NCI-H526 (cell line): Measurements from ENCODE around the gene KIF19.

ENCODE experiments used
- DNase-seq, 2 experiments: peaks; one replicate each; lab custom pipeline; 2025; lab: John Stamatoyannopoulos, UW

The KIF19 gene

DNA sequence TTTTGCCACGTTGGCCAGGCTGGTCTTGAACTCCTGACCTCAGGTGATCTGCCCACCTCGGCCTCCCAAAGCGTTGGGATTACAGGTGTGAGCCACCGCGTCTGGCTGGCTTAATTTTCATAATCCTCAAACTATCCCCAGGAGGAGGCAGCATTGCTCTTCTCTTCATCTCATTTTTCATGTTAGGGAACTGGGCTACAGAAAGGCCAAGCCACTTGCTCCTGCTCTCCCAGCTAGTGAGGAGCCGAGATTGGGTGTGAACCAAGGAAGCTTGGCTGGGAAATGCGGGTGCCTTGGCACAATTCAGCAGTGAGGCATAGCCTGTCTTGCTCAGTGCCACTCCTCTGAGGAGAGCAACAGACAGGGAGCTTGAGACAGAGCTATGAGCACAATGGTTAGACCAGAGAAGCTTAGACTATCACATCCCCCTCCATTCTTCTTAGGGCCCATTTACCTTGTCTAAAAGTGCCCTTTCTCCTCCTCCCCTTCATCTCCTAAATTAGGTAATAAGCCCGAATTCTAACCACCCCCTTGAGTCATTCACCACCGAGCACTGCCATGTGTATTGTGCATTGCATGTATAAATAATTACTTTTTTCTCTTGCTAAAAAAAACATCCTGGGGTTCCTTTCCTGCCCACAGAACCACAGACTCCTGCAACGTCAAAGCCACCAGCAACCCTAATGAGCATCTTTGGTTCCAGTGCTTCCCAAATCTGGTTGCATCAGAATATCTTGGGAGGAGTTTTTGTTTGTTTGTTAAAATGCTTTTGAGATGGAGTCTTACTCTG lies 20.0 kb upstream of the KIF19 start:
- DNase-seq = peak in 1 of 2 experiments; percentile 29

DNA sequence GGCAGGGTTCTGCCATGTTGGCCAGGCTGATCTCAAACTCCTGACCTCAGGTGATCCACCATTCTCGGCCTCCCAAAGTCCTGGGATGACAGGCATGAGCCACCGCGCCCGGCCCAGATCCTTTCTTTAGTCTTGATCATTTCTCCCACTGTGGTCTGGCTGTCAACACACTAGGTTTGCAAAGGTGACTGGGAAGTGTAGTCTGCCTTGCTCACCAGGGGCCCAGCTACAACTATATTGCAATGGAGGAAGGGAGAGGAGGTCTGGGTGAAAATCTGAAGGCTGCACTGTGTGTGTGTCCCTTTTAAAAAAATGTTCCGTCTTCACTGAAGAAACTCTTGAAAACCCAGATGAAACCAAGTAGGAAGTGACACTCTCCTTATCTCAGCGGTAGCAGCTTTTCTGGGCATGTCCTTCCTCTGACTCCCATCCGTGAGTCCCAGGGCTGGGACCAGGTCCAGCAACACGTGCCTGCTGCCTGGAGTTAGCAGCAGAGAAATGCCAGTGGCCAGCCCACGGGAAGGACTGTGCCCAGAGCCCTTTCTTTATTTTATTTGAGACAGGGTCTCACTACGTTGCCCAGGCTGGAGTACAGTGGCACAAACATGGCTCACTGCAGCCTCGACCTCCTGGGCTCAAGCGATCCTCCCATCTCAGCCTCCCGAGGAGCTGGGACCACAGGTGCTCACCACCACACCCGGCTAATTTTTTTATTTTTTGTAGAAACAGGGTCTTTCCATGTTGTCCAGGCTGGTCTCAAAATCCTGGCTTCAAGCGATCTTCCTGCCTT lies 17.8 kb upstream of the KIF19 start:
- DNase-seq = no peak

DNA sequence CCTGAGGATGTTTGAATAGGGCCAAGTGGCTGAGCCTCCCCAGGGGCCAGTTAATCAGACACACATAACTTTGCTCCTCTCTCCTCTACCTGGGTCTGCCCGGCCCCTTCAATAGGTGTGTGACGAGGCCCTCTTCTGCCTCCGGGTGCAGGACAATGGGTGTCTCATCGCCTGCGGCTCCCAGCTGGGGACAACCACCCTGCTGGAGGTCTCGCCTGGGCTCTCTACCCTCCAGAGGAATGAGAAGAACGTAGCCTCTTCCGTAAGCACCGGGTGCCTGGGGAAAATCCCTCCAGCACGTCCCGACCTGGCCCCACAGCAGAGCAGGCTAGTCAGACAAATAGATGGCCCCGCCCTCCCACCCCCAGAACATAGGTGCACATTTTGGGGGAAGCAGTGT lies 16.1 kb upstream of the KIF19 start:
- DNase-seq = no peak

DNA sequence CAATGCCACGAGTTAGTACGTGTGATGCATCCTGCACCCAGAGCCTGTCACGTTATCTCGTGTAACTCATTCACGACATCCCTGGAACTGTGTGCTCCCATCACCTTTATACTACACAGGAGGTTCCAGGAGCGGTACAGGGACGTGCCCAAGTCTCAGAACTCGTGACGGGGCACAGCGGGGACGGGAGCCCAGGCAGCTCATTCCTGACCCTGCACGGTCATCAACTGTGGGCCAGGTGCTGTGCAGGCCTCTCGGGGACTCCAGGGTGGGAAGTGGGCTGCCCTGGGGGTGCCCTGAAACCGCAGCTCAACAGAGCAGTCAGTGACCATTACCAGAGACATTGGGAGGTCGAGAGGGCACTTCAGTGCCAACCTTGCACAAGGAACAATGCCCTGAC lies 11.1 kb upstream of the KIF19 start:
- no peak for DNase-seq

DNA sequence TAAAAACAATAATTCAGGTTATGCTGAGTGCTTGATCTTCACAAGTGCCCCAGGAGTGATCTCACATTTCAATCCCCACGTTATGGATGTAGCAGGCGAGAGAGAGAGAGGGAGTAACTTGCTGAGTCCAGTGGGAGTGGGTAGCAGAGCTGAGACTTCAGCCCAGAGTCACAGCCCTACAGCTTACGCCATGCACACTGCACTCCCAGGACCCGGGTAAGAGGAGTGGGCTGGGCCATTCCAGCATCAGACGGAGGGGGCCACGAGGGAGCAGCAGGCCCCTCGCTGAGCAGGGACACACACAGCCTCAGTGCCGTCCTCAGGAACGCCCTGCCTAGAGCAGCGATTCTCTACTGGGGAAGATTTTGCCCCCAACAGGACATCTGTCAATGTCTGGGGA lies 9.8 kb upstream of the KIF19 start:
- DNase-seq = no peak

DNA sequence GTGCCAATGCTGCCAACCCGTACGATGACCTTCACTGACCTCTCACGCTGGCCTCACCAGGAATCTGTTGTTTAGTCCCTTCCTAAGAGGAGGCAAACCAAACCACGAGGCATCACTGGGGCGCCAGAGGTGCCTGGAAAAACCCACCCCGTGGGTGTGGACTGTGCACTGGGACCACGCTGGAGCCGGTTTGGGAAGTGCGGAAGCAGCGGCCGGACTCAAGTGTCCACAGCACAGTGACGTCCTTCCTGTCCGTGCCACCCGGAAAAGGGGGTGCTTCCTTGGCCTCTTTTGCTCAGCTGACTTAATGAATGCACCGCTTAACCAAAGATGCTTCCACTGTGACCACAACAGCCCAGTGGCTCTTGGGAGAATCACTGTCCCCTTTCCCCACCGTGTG lies 9.0 kb upstream of the KIF19 start:
- no peak for DNase-seq

DNA sequence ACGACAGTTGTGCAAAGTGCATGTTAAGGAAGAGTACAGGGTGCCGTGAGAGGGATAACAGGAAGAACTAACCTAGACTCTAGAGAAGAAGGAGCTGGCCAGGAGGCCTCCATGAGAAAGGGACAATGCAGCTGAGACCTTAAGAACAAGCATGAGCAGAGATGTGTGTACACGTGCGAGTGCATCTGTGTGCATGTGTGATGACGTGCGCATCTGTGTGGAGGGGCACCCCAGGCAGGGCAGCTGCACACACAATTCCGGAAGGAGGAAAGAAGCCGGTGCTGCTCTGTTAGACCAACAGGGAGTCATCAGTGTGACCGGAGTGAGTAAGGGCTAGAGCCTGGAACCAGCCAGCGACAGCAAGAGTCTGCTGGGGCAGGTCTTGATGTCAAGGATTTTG lies 7.6 kb upstream of the KIF19 start:
- no peak for DNase-seq

DNA sequence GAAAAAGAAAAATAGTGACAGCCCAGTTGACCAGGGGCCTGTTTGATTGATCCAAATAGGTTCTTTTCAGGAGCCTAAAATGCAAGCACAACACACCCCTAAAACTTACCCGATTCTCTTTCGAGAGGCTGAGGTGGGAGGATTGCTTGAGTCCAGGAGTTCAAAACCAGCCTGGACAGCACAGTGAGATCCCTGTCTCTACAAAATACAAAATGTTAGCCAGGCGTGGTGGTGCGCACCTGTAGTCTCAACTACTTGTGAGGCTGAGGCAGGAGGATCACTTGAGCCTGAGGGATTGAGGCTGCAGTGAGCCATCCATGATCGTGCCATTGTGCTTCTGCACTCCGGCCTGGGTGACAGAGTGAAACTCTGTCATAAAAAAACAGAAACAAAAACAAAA lies 1.5 kb upstream of the KIF19 start:
- DNase-seq = no peak

DNA sequence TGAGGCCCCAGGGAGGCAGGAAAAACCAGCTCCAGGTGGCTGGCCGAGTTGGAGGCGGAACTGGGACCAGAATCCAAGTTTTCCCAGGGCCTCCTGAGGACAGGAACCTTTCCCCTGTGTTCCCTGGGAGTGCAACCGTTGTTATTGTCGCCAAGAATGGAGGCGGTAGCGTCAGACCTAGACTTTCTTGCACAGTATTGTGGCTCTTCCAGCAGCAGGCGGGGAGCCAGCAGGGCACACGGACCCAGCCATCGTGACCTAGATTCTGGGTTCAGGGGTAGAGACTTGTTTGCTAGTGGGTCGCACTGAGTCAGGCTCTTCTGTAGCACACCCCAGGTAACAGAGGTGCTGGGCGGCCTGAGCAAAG lies 667 bp upstream of the KIF19 start:
- no peak for DNase-seq

DNA sequence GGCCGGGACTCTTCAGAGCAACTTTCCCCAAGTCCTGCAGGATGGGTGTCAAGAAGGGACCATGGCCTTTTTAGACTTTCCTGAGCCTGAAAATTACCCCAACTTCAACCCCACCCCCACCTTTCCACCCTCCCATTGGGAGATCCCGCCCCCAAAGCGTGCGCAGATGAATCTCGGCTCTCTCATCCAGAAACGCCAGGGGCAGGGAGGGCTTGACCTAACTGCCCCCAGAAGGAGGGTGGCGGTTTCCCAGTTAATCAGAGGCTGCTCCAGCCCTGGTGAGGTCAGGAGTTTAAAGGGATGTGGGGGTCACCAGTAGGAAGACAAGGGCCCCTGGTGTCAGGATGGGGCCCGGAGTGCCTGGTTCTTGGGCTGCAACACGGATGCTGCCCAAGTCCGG lies 480 bp downstream of the KIF19 start:
- no peak for DNase-seq

DNA sequence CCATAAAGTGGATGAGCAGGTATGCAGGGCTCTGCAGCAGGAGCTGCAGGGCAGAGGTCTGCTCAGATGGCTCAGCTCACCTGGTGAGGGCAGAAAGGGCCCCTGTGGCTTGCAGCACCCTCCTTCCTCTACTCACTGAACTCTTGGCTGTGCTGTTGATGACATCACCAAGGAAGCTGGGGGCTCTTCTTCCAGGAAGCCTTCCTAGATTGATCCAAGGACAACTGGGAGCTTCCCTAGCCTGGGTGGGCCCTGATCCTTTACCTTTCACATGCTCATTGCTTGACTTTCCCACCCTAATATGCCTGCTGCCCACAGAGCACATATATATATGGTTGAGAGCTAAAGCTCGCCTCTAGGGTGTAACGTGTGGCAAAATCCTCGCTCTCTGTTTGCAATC lies 2.5 kb downstream of the KIF19 start:
- DNase-seq = no peak

DNA sequence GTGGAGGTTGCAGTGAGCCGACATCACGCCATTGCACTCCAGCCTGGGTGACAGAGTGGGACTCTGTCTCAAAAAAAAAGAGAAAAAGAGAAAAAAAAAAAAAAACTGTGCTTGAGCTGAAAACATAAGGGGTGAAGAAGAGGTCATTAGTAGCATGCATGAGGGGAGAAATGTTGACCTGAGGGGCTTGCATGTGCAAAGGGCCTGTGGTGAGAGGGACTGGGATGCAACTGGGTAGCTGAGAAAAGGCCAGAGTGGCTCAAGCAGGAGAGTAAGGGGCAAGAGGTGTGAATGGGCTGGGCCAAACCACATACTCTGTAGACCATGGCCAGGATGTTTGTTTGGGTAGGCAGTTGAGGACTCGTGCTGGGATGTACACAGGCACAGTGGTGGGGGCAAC lies 3.4 kb downstream of the KIF19 start:
- DNase-seq = no peak

DNA sequence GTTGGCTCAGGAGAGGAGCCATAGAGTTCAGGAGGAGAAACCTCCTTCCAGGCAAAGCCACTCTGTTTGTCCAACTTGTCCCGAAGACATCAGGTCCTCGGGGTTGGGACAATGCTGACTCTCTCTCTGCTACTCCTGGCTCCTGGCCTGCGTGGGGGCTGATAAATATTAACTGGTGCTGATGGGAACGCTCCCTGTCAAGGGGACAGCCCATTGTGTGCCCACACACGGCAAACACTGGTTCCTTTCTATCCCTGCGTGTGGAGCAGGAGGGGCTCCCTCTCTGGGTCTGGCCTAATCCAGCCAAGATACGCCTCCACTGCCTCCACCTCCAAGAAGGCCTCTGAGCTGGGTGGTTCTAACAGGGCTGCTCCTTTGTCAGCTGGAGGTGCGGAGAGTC lies 4.4 kb downstream of the KIF19 start:
- DNase-seq = no peak

DNA sequence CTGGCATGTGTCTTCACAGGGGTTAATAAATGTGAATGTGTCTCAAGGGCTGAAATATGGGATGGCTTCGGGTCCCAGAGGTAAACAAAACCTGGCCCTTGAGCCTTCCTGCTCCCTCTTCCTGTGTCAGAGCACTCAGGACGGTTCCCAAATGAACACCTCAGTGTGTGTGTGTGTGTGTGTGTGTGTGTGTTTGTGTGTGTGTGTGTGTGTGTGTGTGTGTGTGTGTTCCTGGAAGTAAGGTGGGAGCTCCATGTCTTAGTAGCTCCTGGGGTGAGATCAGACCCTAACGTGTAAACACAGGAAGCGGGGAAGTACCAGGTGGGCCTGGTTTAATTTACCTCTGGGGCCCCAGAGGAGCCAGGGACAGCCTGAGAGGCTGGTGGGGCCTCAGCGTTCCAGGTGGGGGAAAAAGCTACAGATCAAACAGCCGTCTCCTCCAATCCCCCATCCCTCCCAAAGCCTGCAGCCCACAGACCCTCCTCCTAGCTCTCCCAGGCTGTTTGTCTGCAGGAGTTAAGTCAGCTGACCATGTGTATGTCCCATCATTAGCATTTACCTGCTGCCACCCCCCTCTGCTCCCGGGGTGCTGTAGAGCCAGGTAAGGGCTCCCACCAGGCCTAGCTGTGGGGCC lies 6.1 kb downstream of the KIF19 start:
- DNase-seq = no peak

DNA sequence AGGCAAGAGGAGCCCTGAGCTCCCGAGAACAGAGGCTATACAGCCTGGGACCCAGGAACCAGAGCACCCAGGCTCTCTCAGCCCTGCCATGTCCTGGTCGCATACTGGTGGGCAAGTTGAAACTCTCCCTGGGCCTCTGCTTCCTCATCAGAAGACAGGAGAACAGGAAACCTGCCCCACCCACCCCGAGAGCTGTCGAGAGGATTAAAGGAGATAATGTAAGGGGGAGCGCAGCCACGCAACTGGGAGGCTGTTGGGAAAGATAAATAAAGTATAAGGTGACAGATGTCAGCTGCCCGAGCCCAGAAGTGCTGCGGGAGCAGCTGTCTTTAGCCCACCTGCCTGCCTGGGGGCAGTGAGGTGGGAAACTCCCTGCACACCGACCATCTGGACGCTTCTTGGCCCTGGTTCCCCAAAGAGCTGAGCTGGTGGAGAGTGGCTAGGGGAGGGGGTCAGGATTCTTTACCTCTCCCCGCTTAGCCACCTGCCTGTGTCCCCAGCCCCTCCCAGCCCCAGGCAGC lies 6.8 kb downstream of the KIF19 start:
- peak in 1 of 2 experiments; percentile 48 for DNase-seq

DNA sequence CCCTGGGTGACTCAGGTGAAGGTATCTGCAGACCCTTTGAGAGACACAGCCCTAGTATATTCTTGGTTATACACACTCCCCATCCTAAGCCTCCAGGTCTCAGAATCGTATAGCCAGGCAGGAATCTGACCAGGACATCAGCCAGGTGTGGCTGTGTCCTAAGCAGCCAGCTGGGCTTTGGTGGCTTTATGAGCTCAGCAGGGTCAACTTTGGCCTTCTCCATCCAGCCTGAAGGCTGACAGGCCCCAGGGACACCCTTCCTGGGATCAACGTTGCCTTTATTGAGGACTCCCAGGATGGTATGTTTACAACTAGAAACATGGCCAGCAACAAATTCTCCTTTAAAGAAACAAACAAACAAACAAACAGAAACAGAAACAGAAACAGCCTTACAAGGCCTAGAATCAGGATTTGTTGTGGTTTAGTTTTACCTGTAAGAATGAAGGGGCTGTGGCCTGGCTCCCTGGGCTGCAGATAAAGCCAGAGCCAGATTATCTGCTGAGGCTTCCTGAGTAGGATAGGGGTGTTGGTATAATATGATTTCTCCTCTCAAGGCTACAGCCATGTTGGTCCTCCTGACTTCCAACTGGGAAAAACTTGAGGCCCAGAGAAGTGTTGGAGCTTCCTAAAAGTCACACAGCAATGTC lies 8.5 kb downstream of the KIF19 start:
- no peak for DNase-seq

DNA sequence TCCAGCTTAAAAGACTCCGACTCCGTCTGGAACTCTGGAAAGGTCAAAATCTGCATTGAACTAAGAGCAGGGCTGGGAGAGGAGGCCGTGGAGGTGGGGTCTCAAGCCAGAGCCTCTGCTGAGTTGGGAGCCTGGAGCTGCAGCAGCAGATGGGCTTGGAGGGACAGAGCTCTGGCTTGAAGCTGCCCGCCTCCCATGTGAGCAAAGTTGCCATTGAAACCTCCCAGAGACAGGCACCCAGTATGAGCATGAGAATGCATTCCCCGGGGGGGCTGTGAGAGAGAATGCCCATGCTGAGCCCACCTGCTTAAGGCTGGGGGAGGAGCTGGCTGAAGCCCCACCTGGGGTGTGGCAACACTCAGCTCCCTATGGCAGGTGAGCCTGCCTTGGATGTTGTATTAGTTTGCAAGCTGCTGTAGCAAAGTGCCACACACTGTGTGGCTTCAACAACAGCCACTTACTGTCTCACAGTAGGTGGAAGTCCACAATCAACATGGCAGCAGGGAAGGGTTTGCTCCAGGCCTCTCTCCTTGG lies 9.6 kb downstream of the KIF19 start:
- DNase-seq = no peak

DNA sequence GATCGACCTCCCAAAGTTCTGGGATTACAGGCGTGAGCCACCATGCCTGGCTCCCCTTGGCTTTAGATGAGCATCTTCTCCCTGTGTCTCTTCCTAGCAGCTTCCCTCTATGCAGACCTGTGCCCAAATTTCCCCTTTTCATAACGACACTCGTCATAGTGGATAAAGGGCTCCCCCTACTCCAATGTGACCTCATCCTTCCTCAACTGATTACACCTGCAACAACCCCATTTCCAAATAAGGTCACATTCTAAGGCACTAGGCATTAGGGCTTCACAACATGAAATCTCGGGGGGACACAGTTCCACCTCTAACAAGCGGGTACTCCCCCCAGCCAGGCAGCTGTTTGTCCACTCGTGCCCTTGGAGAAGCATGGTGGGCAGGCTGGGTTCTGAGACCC lies 10.3 kb downstream of the KIF19 start:
- no peak for DNase-seq

DNA sequence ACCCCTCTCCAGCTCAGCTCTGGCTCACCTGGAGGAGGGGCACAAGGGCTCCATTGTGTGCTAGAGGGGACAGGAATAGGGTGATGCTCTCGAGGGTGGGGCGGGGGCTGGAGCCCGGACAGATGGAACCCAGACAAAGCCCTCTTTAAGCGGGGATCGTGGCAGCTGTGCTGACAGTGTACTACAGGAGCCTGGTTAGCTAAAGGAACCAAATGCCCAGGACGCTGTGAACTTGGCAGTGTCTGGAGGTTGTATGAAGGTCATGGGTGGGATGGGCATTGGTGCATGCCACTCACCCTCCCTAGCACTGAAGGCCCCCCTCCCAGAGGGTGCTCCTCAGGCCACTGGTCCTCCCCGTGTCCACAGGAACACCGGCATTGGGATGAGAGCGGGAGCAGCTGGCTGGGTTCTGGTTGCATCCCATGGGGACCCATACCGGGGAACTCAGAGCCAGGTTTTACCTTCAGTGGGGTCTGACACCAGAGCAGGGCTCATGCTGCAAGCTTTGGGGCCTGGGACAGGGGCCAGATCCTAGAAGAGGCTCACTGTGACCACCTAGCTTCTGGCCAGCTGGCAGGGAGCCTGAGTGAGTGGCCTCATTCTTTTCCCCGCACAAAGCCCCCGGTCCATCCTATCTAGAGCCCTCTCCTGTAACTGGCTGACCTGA lies 11.9 kb downstream of the KIF19 start:
- peak; percentile 44 to 61 for DNase-seq

DNA sequence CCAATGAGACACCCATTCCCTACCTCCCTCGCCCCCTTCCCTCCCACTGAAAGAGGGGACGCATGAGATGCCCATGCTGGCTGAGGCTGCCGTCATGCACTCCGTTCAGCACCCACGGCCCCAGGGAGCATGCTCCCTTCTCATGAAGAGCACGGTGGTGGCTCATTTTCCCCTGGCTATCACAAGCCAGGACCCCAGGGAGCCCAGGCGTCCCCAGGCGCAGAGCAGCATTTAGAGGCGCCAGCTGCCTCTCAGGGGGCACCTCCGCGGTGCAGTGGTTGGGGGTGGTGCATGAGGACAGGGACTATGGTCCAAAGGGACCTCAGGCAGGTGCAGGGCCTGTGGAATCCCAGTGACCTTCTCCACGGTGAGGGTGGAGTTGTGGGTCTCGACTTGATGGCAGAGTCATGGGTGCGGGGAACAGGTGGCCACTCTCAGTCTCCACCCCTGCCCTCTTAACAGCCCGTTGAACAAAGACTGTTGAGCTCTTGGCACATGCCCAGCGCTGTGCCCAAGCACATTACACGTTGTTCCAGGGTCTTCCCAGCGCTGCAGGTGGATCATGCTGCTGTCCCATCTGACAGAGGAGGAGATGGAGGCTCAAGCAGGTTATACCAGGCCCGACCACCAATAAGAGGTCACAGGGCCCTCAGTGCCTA lies 13.6 kb downstream of the KIF19 start:
- no peak for DNase-seq

DNA sequence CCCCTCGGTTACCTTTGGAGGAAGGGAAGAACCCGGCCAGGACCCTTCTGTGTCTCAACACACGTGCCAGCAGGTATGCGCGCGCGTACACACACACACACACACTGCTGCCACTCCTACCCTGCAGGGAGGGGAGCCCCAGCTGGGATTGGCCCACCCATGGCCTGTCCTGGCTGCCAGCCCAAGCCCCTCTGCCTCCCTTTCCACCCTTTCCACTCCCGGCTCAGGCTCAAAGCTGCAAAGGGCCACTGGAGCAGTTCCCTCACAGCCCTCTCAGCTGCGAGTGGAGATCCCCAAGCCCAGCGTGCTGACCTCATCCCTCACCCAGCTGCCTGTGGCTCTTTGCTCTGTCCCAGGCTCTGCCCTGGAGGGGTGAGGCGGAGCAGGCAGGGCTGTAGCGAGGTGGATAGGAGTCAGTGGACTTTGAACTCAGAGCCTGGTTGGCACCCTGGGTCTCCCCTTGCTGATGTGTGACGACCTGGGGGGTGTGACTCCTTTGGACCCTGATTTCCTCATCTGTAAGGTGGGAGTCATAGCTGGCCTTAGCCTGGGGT lies 14.5 kb downstream of the KIF19 start:
- DNase-seq = no peak
